KMS-11 (cell line): Measurements from ENCODE around the gene DPP9.

Experiments used
- H2AFZ ChIP-seq: fragments of 200-600 bp; sonication (generic); 2 replicates; pipeline ENCODE4 v1.6.1; 2016; ENCODE audit warnings: antibody characterized with exemption, mixed run types, low read depth
- H3K27ac ChIP-seq: fragments of 200-600 bp; sonication (generic); 2 replicates; pipeline ENCODE4 v1.6.1; 2016; ENCODE audit warnings: mild to moderate bottlenecking, mixed run types
- H3K27me3 ChIP-seq: fragments of 200-600 bp; sonication (generic); 2 replicates; pipeline ENCODE4 v1.6.1; 2017; ENCODE audit warnings: mild to moderate bottlenecking, low read depth, mixed run types, moderate library complexity; ENCODE audit not compliant: insufficient read depth
- H3K36me3 ChIP-seq: fragments of 200-600 bp; sonication (generic); 2 replicates; pipeline ENCODE4 v1.6.1; 2017; ENCODE audit warnings: mild to moderate bottlenecking, mixed run types; ENCODE audit not compliant: insufficient read depth
- H3K4me1 ChIP-seq: fragments of 200-600 bp; sonication (generic); 2 replicates; pipeline ENCODE4 v1.6.1; 2016; ENCODE audit warnings: mild to moderate bottlenecking, low read depth, mixed run types; ENCODE audit not compliant: poor library complexity, severe bottlenecking
- H3K4me2 ChIP-seq: fragments of 200-600 bp; sonication (generic); 2 replicates; pipeline ENCODE4 v1.7.0; 2016; ENCODE audit warnings: mild to moderate bottlenecking, mixed run types
- H3K4me3 ChIP-seq: fragments of 200-600 bp; sonication (generic); IDR thresholded peaks from 2 replicates; pipeline ENCODE4 v1.6.1; 2017; ENCODE audit warnings: low read depth, low read length, mixed read lengths; ENCODE audit not compliant: insufficient read depth
- H3K79me2 ChIP-seq: fragments of 200-600 bp; sonication (generic); 2 replicates; pipeline ENCODE4 v1.6.1; 2016; ENCODE audit warnings: low read depth, mixed run types; ENCODE audit not compliant: insufficient read depth
- H3K9ac ChIP-seq: fragments of 200-600 bp; sonication (generic); 2 replicates; pipeline ENCODE4 v1.6.1; 2016; ENCODE audit warnings: mild to moderate bottlenecking, mixed run types
- H4K20me1 ChIP-seq: fragments of 200-600 bp; sonication (generic); 2 replicates; pipeline ENCODE4 v1.6.1; 2016; ENCODE audit warnings: mild to moderate bottlenecking, mixed run types; ENCODE audit not compliant: insufficient read depth
- TF ChIP-seq, protein P1 (sequence below): fragments of 200-600 bp; sonication (generic); conservative IDR thresholded peaks from 2 replicates; pipeline ENCODE4 v1.6.1; 2017; ENCODE audit warnings: low read depth, mild to moderate bottlenecking, antibody characterized with exemption, low read length, moderate library complexity, mixed read lengths

The DPP9 gene

DNA sequence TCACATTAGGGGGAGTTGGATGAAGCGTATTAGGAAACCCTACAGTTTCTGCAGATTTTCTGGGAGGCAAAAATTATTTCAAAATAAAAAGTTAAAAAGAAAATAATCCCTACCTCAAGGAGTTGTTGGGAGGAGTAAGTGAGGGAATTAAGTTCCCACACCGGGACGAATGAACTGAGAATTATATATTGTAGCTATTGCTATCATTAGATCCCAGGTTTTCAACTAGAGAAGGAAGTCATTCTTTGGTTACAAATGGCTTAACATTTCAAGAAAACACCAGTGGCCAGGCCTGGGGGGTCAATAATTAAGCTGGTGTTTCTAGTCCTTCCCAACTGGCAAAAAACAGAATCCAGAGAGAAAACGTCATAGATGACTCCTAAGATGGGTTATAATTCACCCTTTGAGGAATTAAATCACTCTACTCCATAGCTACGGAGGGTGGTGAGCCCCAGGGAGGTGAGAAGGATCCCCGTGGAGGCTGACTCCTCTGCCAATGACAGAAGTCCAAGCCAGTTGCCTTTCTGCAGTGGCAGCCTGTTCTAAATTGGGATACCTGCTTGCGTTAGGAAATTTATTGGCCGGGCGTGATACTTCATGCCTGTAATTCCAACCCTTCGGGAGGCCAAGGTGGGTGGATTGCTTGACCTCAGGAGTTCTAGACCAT, 52.3 kb downstream of the DPP9 start:
- Histone ChIP-seq H3K79me2 (peaks cover 15% of the 10 kb centered on the region), H3K4me1 (peaks cover 10% of the 10 kb centered on the region), H3K4me3 (no peak overlapping the region), H3K27me3 (no peaks in the 10 kb centered on the region), H3K9ac (no peak overlapping the region), H2AFZ (no peak overlapping the region), H3K36me3 (no peaks in the 10 kb centered on the region), H3K27ac (no peak overlapping the region), H4K20me1 (no peaks in the 10 kb centered on the region), H3K4me2 (no peak overlapping the region)
- TF ChIP-seq, protein P1, sequence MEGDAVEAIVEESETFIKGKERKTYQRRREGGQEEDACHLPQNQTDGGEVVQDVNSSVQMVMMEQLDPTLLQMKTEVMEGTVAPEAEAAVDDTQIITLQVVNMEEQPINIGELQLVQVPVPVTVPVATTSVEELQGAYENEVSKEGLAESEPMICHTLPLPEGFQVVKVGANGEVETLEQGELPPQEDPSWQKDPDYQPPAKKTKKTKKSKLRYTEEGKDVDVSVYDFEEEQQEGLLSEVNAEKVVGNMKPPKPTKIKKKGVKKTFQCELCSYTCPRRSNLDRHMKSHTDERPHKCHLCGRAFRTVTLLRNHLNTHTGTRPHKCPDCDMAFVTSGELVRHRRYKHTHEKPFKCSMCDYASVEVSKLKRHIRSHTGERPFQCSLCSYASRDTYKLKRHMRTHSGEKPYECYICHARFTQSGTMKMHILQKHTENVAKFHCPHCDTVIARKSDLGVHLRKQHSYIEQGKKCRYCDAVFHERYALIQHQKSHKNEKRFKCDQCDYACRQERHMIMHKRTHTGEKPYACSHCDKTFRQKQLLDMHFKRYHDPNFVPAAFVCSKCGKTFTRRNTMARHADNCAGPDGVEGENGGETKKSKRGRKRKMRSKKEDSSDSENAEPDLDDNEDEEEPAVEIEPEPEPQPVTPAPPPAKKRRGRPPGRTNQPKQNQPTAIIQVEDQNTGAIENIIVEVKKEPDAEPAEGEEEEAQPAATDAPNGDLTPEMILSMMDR: no peak

GRCh38 chr19:4669723-4670480, 53.7 kb downstream of the DPP9 start, which contains the start of gene MYDGF:
Gene MYDGF, minus strand, starts transcription at chr19:4670342. Its CDS starts 8 bp downstream, at chr19:4670334.
- H3K27ac ChIP-seq: peak within 1 kb of the TSS; percentile 24; the same call in 1 of the 2 replicates
- H3K4me1 ChIP-seq: peaks cover 10% of the 10 kb centered on the region
- H3K36me3 ChIP-seq: no peaks in the 10 kb centered on the region
- TF ChIP-seq, protein P1: no peak
- H3K27me3 ChIP-seq: no peaks in the 10 kb centered on the region
- peak within 1 kb of the TSS; percentile 28 for H2AFZ ChIP-seq
- no peaks in the 10 kb centered on the region for H4K20me1 ChIP-seq
- H3K4me3 ChIP-seq: no peak within 1 kb of the TSS
- H3K79me2 ChIP-seq: peaks cover 15% of the 10 kb centered on the region
- H3K9ac ChIP-seq: peak within 1 kb of the TSS; percentile 84
- peak within 1 kb of the TSS; percentile 96 for H3K4me2 ChIP-seq

GRCh38 chr19:4664642-4665041, 59.0 kb downstream of the DPP9 start:
- Histone ChIP-seq H3K9ac (no peak overlapping the region), H3K27me3 (no peaks in the 10 kb centered on the region), H3K79me2 (peaks cover 15% of the 10 kb centered on the region), H3K4me3 (no peak overlapping the region), H3K4me1 (peaks cover 15% of the 10 kb centered on the region), H3K27ac (no peak overlapping the region), H2AFZ (no peak overlapping the region), H3K36me3 (no peaks in the 10 kb centered on the region; the same call in 1 of the 2 replicates), H4K20me1 (no peaks in the 10 kb centered on the region; the same call in 1 of the 2 replicates), H3K4me2 (no peak overlapping the region)
- TF ChIP-seq, protein P1: no peak

- no peaks in the 10 kb centered on the region for H3K27me3 ChIP-seq
- no peak overlapping the region for H3K9ac ChIP-seq
- H2AFZ ChIP-seq: no peak overlapping the region
- H3K79me2 ChIP-seq: no peaks in the 10 kb centered on the region; the same call in 1 of the 2 replicates
- no peak overlapping the region for H3K4me3 ChIP-seq
- peaks cover 5% of the 10 kb centered on the region for H3K4me1 ChIP-seq
- no peak overlapping the region for H3K27ac ChIP-seq
- H4K20me1 ChIP-seq: no peaks in the 10 kb centered on the region; the same call in 1 of the 2 replicates
- H3K4me2 ChIP-seq: no peak overlapping the region
- TF ChIP-seq, protein P1: no peak
- H3K36me3 ChIP-seq: no peaks in the 10 kb centered on the region; the same call in 1 of the 2 replicates
These were observed 60.8 kb downstream of the DPP9 start for GRCh38 chr19:4662812-4663211.
